ENCODE measurements around the gene CAMTA2.
A peak's percentile ranks its signal among the peaks of the same experiment; 100 is the strongest.

The CAMTA2 gene

GRCh38 chr17:4967539-4968485, 19.7 kb downstream of the CAMTA2 start, which contains the start of gene SPAG7:
SPAG7 (minus strand) TSS chr17:4967817; CDS start chr17:4967804, 13 bp downstream.
- Histone ChIP-seq H3K9me2 (replicated peaks; ENCODE audit: insufficient read depth, low read length) (no peaks in the 10 kb centered on the region), H3K36me3 (replicated peaks; ENCODE audit: insufficient read depth, low read length) (no peaks in the 10 kb centered on the region), H4K20me1 (ENCODE audit: insufficient read depth, low read length) (no peaks in the 10 kb centered on the region), H3K9ac (ENCODE audit: low read length) (peak within 1 kb of the TSS; percentile 86), H3K79me2 (ENCODE audit: low read length) (peaks cover 25% of the 10 kb centered on the region), H3K4me3 (ENCODE audit: low read length) (peak within 1 kb of the TSS; percentile 84), H3F3A (ENCODE audit: insufficient read depth, low read length) (peaks cover 12% of the 10 kb centered on the region; the same call in 1 of the 2 replicates), H3K9me3 (replicated peaks; ENCODE audit: insufficient read depth, low read length) (no peaks in the 10 kb centered on the region), H3K27ac (ENCODE audit: low read length) (peak within 1 kb of the TSS; percentile 84), H3K4me2 (ENCODE audit: low read depth, low read length) (peak within 1 kb of the TSS; percentile 96), H3K4me1 (ENCODE audit: low read length) (peaks cover 12% of the 10 kb centered on the region; the same call in 1 of the 2 replicates), H2AFZ (ENCODE audit: low read length) (peak within 1 kb of the TSS; percentile 76), H3K27me3 (replicated peaks; ENCODE audit: insufficient read depth, low read length) (no peaks in the 10 kb centered on the region)
- peak; percentile 94 for DNase-seq
- TF ChIP-seq EZH2phosphoT487 (IDR thresholded peaks at IDR 0.05; ENCODE audit: low read length) (no peak), CTCF (IDR thresholded peaks at IDR 0.05; ENCODE audit: low read length) (no peak), EZH2 (optimal IDR thresholded peaks at IDR 0.05; ENCODE audit: low read depth, low read length) (no peak)

- no peaks in the 10 kb centered on the region for H3K9me3 ChIP-seq (replicated peaks; ENCODE audit: insufficient read depth, low read length)
- no peaks in the 10 kb centered on the region for H3K9me2 ChIP-seq (replicated peaks; ENCODE audit: insufficient read depth, low read length)
- TF ChIP-seq EZH2 (optimal IDR thresholded peaks at IDR 0.05; ENCODE audit: low read depth, low read length), result no peak
- no peak for TF ChIP-seq EZH2phosphoT487 (IDR thresholded peaks at IDR 0.05; ENCODE audit: low read length)
- no peak for TF ChIP-seq CTCF (IDR thresholded peaks at IDR 0.05; ENCODE audit: low read length)
- peaks cover 12% of the 10 kb centered on the region; the same call in 1 of the 2 replicates for H3F3A ChIP-seq (ENCODE audit: insufficient read depth, low read length)
- H3K27ac ChIP-seq (ENCODE audit: low read length), result peak overlapping the region; percentile 84; the same call in 1 of the 2 replicates
- peaks cover 25% of the 10 kb centered on the region for H3K79me2 ChIP-seq (ENCODE audit: low read length)
- peak overlapping the region; percentile 82 for H3K4me2 ChIP-seq (ENCODE audit: low read depth, low read length)
- no peaks in the 10 kb centered on the region for H4K20me1 ChIP-seq (ENCODE audit: insufficient read depth, low read length)
- H3K36me3 ChIP-seq (replicated peaks; ENCODE audit: insufficient read depth, low read length), result no peaks in the 10 kb centered on the region
- peaks cover 12% of the 10 kb centered on the region; the same call in 1 of the 2 replicates for H3K4me1 ChIP-seq (ENCODE audit: low read length)
- H3K4me3 ChIP-seq (ENCODE audit: low read length), result peak overlapping the region; percentile 84
- peak overlapping the region; percentile 65 for H2AFZ ChIP-seq (ENCODE audit: low read length)
- DNase-seq, result peak; percentile 99
- no peaks in the 10 kb centered on the region for H3K27me3 ChIP-seq (replicated peaks; ENCODE audit: insufficient read depth, low read length)
- peak overlapping the region; percentile 86 for H3K9ac ChIP-seq (ENCODE audit: low read length)
Measured at GRCh38 chr17:4966844-4967538, 20.5 kb downstream of the CAMTA2 start.

- Histone ChIP-seq H3K4me3 (ENCODE audit: low read length) (no peak overlapping the region), H3K9ac (ENCODE audit: low read length) (no peak overlapping the region), H3K36me3 (replicated peaks; ENCODE audit: insufficient read depth, low read length) (no peaks in the 10 kb centered on the region), H3K9me2 (replicated peaks; ENCODE audit: insufficient read depth, low read length) (no peaks in the 10 kb centered on the region), H4K20me1 (ENCODE audit: insufficient read depth, low read length) (no peaks in the 10 kb centered on the region), H3K4me2 (ENCODE audit: low read depth, low read length) (no peak overlapping the region), H3K27ac (ENCODE audit: low read length) (no peak overlapping the region), H2AFZ (ENCODE audit: low read length) (no peak overlapping the region), H3K79me2 (ENCODE audit: low read length) (peaks cover 25% of the 10 kb centered on the region), H3F3A (ENCODE audit: insufficient read depth, low read length) (peaks cover 8% of the 10 kb centered on the region; the same call in 1 of the 2 replicates), H3K4me1 (ENCODE audit: low read length) (peaks cover 12% of the 10 kb centered on the region; the same call in 1 of the 2 replicates), H3K27me3 (replicated peaks; ENCODE audit: insufficient read depth, low read length) (no peaks in the 10 kb centered on the region), H3K9me3 (replicated peaks; ENCODE audit: insufficient read depth, low read length) (no peaks in the 10 kb centered on the region)
- no peak for DNase-seq
- TF ChIP-seq EZH2 (optimal IDR thresholded peaks at IDR 0.05; ENCODE audit: low read depth, low read length) (no peak), EZH2phosphoT487 (IDR thresholded peaks at IDR 0.05; ENCODE audit: low read length) (no peak), CTCF (IDR thresholded peaks at IDR 0.05; ENCODE audit: low read length) (no peak)
Measured at GRCh38 chr17:4965311-4965986, 22.0 kb downstream of the CAMTA2 start.
